GM18505 (cell line): ENCODE measurements around the gene PDE6A.
A peak's percentile ranks its signal among the peaks of the same experiment; 100 is the strongest.

Experiments used
- ATAC-seq: cut with Tn5 transposase; IDR thresholded peaks from one replicate; pipeline ENCODE4 v1.9.1; 2021; ENCODE audit not compliant: unreplicated experiment
- POLR2A ChIP-seq: IDR thresholded peaks from 4 replicates; pipeline ENCODE4 v1.6.1; 2011; ENCODE audit warnings: borderline replicate concordance; ENCODE audit not compliant: insufficient read depth, insufficient read length; ENCODE audit errors: extremely low read depth

PDE6A gene

GRCh38 chr5:149828161-149829011 is 116.2 kb downstream of the PDE6A start:
- peak; percentile 55 for ATAC-seq
- no peak for TF ChIP-seq POLR2A

GRCh38 chr5:149827546-149827945 is 117.0 kb downstream of the PDE6A start:
- no peak for TF ChIP-seq POLR2A
- ATAC-seq, result no peak

- ATAC-seq, result no peak
- TF ChIP-seq POLR2A, result no peak
These were observed 117.5 kb downstream of the PDE6A start for GRCh38 chr5:149827086-149827485.

GRCh38 chr5:149826574-149826973 is 118.0 kb downstream of the PDE6A start:
- TF ChIP-seq POLR2A, result no peak
- no peak for ATAC-seq

GRCh38 chr5:149824846-149825245 is 119.7 kb downstream of the PDE6A start:
- no peak for ATAC-seq
- no peak for TF ChIP-seq POLR2A

- TF ChIP-seq POLR2A, result no peak
- no peak for ATAC-seq
These were observed 120.5 kb downstream of the PDE6A start for GRCh38 chr5:149824120-149824519.

- TF ChIP-seq POLR2A, result no peak
- no peak for ATAC-seq
These were observed 121.2 kb downstream of the PDE6A start for GRCh38 chr5:149823375-149823774.

GRCh38 chr5:149822301-149822700 is 122.3 kb downstream of the PDE6A start:
- no peak for TF ChIP-seq POLR2A

GRCh38 chr5:149820536-149821510 is 123.8 kb downstream of the PDE6A start:
- TF ChIP-seq POLR2A, result no peak
- no peak for ATAC-seq

More at GRCh38 chr5:149822301-149822700, 122.3 kb downstream of the PDE6A start:
- no peak for ATAC-seq

GRCh38 chr5:149820012-149820411 is 124.6 kb downstream of the PDE6A start:
- no peak for ATAC-seq
- no peak for TF ChIP-seq POLR2A

- no peak for TF ChIP-seq POLR2A
- no peak for ATAC-seq
These were observed 126.5 kb downstream of the PDE6A start for GRCh38 chr5:149818116-149818515.

- TF ChIP-seq POLR2A, result no peak
- ATAC-seq, result no peak
These were observed 127.0 kb downstream of the PDE6A start for GRCh38 chr5:149817539-149818060.

GRCh38 chr5:149816661-149817060 is 127.9 kb downstream of the PDE6A start:
- ATAC-seq, result no peak
- TF ChIP-seq POLR2A, result no peak

GRCh38 chr5:149811453-149811852 is 133.1 kb downstream of the PDE6A start:
- no peak for TF ChIP-seq POLR2A
- ATAC-seq, result no peak

- no peak for ATAC-seq
- TF ChIP-seq POLR2A, result no peak
These were observed 133.7 kb downstream of the PDE6A start for GRCh38 chr5:149810856-149811255.
